A549 (cell line): ENCODE results near the gene PSMD9. TPM values are rescaled to one million over a fixed set of nuclear protein-coding genes. Genes with fewer than 3 reads are reported as not detected.

Experiments
- ATAC-seq, 2 experiments: fragments of 200-7000 bp in 1 of 2; fragments of >200 bp in 1 of 2; cut with Nextera tagmentation in 1 of 2; cut with Tn5 transposase in 1 of 2; 3 replicates each; pipeline versions ENCODE4 v1.8.0 to v1.9.1; 2018 to 2020; ENCODE audit warnings: mild to moderate bottlenecking in 1 of 2, moderate library complexity in 1 of 2
- CTCF ChIA-PET: fragments of 300-600 bp; sonication (Branson Sonifier 250); formaldehyde crosslinking; extraction: SDS; loops from one replicate; lab custom pipeline; 2021; ENCODE audit warnings: antibody characterized with exemption, inconsistent platforms; lab: Yijun Ruan, JAX
- POLR2A ChIA-PET: fragments of 350-600 bp; formaldehyde crosslinking; extraction: SDS; loops from one replicate; lab custom pipeline; 2021; ENCODE audit warnings: antibody characterized with exemption, inconsistent platforms; lab: Yijun Ruan, JAX
- DNase-seq, 2 experiments: peaks; one replicate each; pipeline versions ENCODE4 v3.0.0 to v3.0.0-alpha.2; 2011 to 2016; ENCODE audit warnings: low read depth in 1 of 2, low spot score in 1 of 2
- FAIRE-seq: peaks from 2 replicates; lab custom pipeline; 2011; peaks lifted over from hg19 to GRCh38; lab: Jason Lieb, UNC
- H3K27ac ChIP-seq, 2 experiments: fragments of >200 bp; sonication (Bioruptor Twin); formaldehyde crosslinking; 3 replicates each; pipeline ENCODE4 v1.5.1; 2016 to 2017
- H3K4me1 ChIP-seq: fragments of >200 bp; sonication (Bioruptor Twin); formaldehyde crosslinking; 3 replicates; pipeline ENCODE4 v1.6.1; 2016
- H3K4me2 ChIP-seq: fragments of >200 bp; sonication (Bioruptor Twin); formaldehyde crosslinking; 3 replicates; pipeline ENCODE4 v1.6.1; 2016
- H3K4me3 ChIP-seq: fragments of >200 bp; sonication (Bioruptor Twin); formaldehyde crosslinking; 3 replicates; pipeline ENCODE4 v1.5.1; 2016
- H3K9me3 ChIP-seq: fragments of >200 bp; sonication (Bioruptor Twin); formaldehyde crosslinking; 3 replicates; pipeline ENCODE4 v1.6.1; 2016
- ATOH8 ChIP-seq: fragments of 250-450 bp; sonication (Bioruptor Pico); IDR thresholded peaks from 2 replicates; pipeline ENCODE4 v1.5.0; 2020; ENCODE audit warnings: low read depth, mild to moderate bottlenecking, moderate library complexity
- BCL3 ChIP-seq: fragments of >200 bp; sonication (Bioruptor Twin); formaldehyde crosslinking; IDR thresholded peaks from 3 replicates; pipeline ENCODE4 v1.6.1; 2016
- BHLHE40 ChIP-seq: IDR thresholded peaks from 2 replicates; pipeline ENCODE4 v1.6.1; 2012; ENCODE audit warnings: low read depth, low read length, inconsistent platforms
- CHD4 ChIP-seq: fragments of 200-600 bp; sonication (generic); IDR thresholded peaks from 2 replicates; pipeline ENCODE4 v1.6.1; 2016; ENCODE audit warnings: antibody characterized with exemption, mild to moderate bottlenecking, borderline replicate concordance
- CTCF ChIP-seq: fragments of >200 bp; sonication (Bioruptor Twin); formaldehyde crosslinking; IDR thresholded peaks from 3 replicates; pipeline ENCODE4 v1.5.1; 2016
- E2F6 ChIP-seq: IDR thresholded peaks from 2 replicates; pipeline ENCODE4 v1.6.1; 2012; ENCODE audit warnings: low read depth, borderline replicate concordance
- ESRRA ChIP-seq: fragments of 150-350 bp; IDR thresholded peaks from 2 replicates; pipeline ENCODE4 v1.6.1; 2014; ENCODE audit warnings: mild to moderate bottlenecking, low read length, borderline replicate concordance
- FOSL2 ChIP-seq, 2 experiments: fragments of 450-650 bp in 1 of 2; fragments of >200 bp in 1 of 2; sonication (Bioruptor Twin) in 1 of 2; formaldehyde crosslinking; IDR thresholded peaks; 2 replicates each; pipeline versions ENCODE4 v1.5.0 to v1.6.1; 2016 to 2020; ENCODE audit warnings: mild to moderate bottlenecking in 1 of 2, moderate library complexity in 1 of 2
- FOXS1 ChIP-seq: fragments of 250-450 bp; sonication (Bioruptor Pico); IDR thresholded peaks from 2 replicates; pipeline ENCODE4 v1.5.0; 2020; ENCODE audit warnings: mild to moderate bottlenecking, moderate library complexity
- HDAC2 ChIP-seq: fragments of 200-600 bp; sonication (generic); IDR thresholded peaks from 2 replicates; pipeline ENCODE4 v1.6.1; 2016
- HES2 ChIP-seq: fragments of >200 bp; sonication (Bioruptor Twin); formaldehyde crosslinking; IDR thresholded peaks from 2 replicates; pipeline ENCODE4 v1.6.1; 2016
- HMGXB4 ChIP-seq: fragments of 250-450 bp; sonication (Bioruptor Pico); IDR thresholded peaks from 2 replicates; pipeline ENCODE4 v1.5.0; 2021; ENCODE audit warnings: mild to moderate bottlenecking, moderate library complexity, borderline replicate concordance
- HOXA7 ChIP-seq: fragments of 250-450 bp; sonication (Bioruptor Pico); IDR thresholded peaks from 2 replicates; pipeline ENCODE4 v1.5.0; 2020; ENCODE audit warnings: mild to moderate bottlenecking, moderate library complexity
- HOXB5 ChIP-seq: fragments of 250-450 bp; sonication (Bioruptor Pico); IDR thresholded peaks from 2 replicates; pipeline ENCODE4 v1.5.0; 2020; ENCODE audit warnings: mild to moderate bottlenecking, moderate library complexity
- KDM1A ChIP-seq: fragments of 200-600 bp; sonication (generic); IDR thresholded peaks from 2 replicates; pipeline ENCODE4 v1.6.1; 2016; ENCODE audit warnings: low read depth, mild to moderate bottlenecking
- KDM5A ChIP-seq: fragments of 200-600 bp; sonication (generic); IDR thresholded peaks from 2 replicates; pipeline ENCODE4 v1.6.1; 2016; ENCODE audit warnings: antibody characterized with exemption, mild to moderate bottlenecking
- MAZ ChIP-seq: fragments of 150-350 bp; IDR thresholded peaks from 2 replicates; pipeline ENCODE4 v1.6.1; 2014; ENCODE audit warnings: antibody characterized with exemption, low read depth, low read length, borderline replicate concordance
- MYC ChIP-seq: IDR thresholded peaks from 2 replicates; pipeline ENCODE4 v1.6.1; 2012; ENCODE audit warnings: mild to moderate bottlenecking, inconsistent platforms, low read length, improper control_type of control experiment, borderline replicate concordance
- NR3C1 ChIP-seq: fragments of >200 bp; sonication (Bioruptor Twin); formaldehyde crosslinking; IDR thresholded peaks from 3 replicates; pipeline ENCODE4 v1.6.1; 2017
- PBX3 ChIP-seq: IDR thresholded peaks from 2 replicates; pipeline ENCODE4 v1.6.1; 2012
- POLR2A ChIP-seq: IDR thresholded peaks from 2 replicates; pipeline ENCODE4 v1.6.1; 2012; ENCODE audit warnings: mild to moderate bottlenecking, low read length
- RAD21 ChIP-seq, 2 experiments: fragments of >200 bp in 1 of 2; sonication (Bioruptor Twin) in 1 of 2; formaldehyde crosslinking in 1 of 2; IDR thresholded peaks in 1 of 2; conservative IDR thresholded peaks in 1 of 2; 2 replicates in 1 of 2; 3 replicates in 1 of 2; pipeline ENCODE4 v1.6.1; 2012 to 2018; ENCODE audit warnings: inconsistent platforms in 1 of 2
- RARB ChIP-seq: fragments of 250-450 bp; sonication (Bioruptor Pico); IDR thresholded peaks from 2 replicates; pipeline ENCODE4 v1.8.0; 2021; ENCODE audit warnings: mild to moderate bottlenecking, moderate library complexity
- RCOR1 ChIP-seq: fragments of 150-350 bp; IDR thresholded peaks from 2 replicates; pipeline ENCODE4 v1.6.1; 2014; ENCODE audit warnings: antibody characterized with exemption, low read length, low read depth
- RFX5 ChIP-seq: fragments of 450-650 bp; IDR thresholded peaks from 2 replicates; pipeline ENCODE4 v1.7.1; 2014; ENCODE audit warnings: antibody characterized with exemption, mild to moderate bottlenecking, moderate library complexity
- RNF2 ChIP-seq: fragments of 200-600 bp; sonication (generic); IDR thresholded peaks from 2 replicates; pipeline ENCODE4 v1.6.1; 2016; ENCODE audit warnings: low read depth, mild to moderate bottlenecking, antibody characterized with exemption, moderate library complexity, borderline replicate concordance
- SMC3 ChIP-seq: fragments of >200 bp; sonication (Bioruptor Twin); formaldehyde crosslinking; IDR thresholded peaks from 3 replicates; pipeline ENCODE4 v1.6.1; 2018; ENCODE audit warnings: inconsistent platforms
- TFCP2L1 ChIP-seq: fragments of 250-450 bp; sonication (Bioruptor Pico); IDR thresholded peaks from 2 replicates; pipeline ENCODE4 v1.5.0; 2021; ENCODE audit warnings: mild to moderate bottlenecking
- ZFP36 ChIP-seq: fragments of 450-650 bp; IDR thresholded peaks from 2 replicates; pipeline ENCODE4 v1.6.1; 2014; ENCODE audit warnings: borderline replicate concordance; ENCODE audit not compliant: partially characterized antibody
- ZSCAN20 ChIP-seq: fragments of 250-450 bp; sonication (Bioruptor Pico); IDR thresholded peaks from 2 replicates; pipeline ENCODE4 v1.8.0; 2022; ENCODE audit warnings: mild to moderate bottlenecking, moderate library complexity
- WGBS: methylation state at CpG from one replicate; pipeline ENCODE4 v1.1.6; 2017; ENCODE audit errors: missing lambda C conversion rate; 5-methylcytosine and 5-hydroxymethylcytosine counted together
- polyA minus RNA-seq: library from RNA; depleted of rRNA, polyadenylated mRNA; stranded (reverse); fragments of >200 nt; gene quantifications from 2 replicates; pipeline ENCODE4 v1.2.3, GENCODE V29; 2011; rRNA and poly(A)+ RNA removed
- polyA plus RNA-seq, 4 experiments: library from polyadenylated mRNA; depleted of rRNA in 3 of 4; stranded (reverse); fragments of >200 nt; fragmentation: RNase III in 1 of 4; extraction: RNeasy Plus Mini Kit Qiagen cat#74134 plus additional on column Dnase treatment in 1 of 4; gene quantifications; 2 replicates in 3 of 4; 3 replicates in 1 of 4; pipeline ENCODE4 v1.2.3, GENCODE V29; 2011 to 2017

Gene PSMD9
- polyA plus RNA-seq (2011; rRNA removed) (81.4 and 89.3 TPM in 2 replicates), polyA plus RNA-seq (2017; fragmentation: RNase III; extraction: RNeasy Plus Mini Kit Qiagen cat#74134 plus additional on column Dnase treatment) (147 to 164 TPM (median 154 TPM) in 3 replicates), polyA minus RNA-seq (32.1 and 48.0 TPM in 2 replicates)
- polyA plus RNA-seq (2012; cell fraction: cytosol; rRNA removed), result 215 and 228 TPM in 2 replicates
- 141 and 143 TPM in 2 replicates for polyA plus RNA-seq (2012; cell fraction: nucleus; rRNA removed)

GRCh38 chr12:121888478-121889273 lies at the start of gene PSMD9:
PSMD9 (plus strand) TSS chr12:121888790; CDS start chr12:121888857, 67 bp downstream.
- WGBS, result under 1% methylated on average over 51 of the region's 67 CpGs
- TF ChIP-seq ZSCAN20 (CRISPR knock-in tag) (no peak), POLR2A (peak; percentile 72), PBX3 (peak; percentile 48), HMGXB4 (CRISPR knock-in tag) (0 out of 2 replicates have a peak, but pooled peaks have one; percentile 33), MAZ (no peak), HOXB5 (CRISPR knock-in tag) (peak; percentile 42; the same call in 1 of the 2 replicates), FOXS1 (CRISPR knock-in tag) (no peak; the same call in none of the 2 replicates), E2F6 (peak; percentile 94), KDM5A (0 out of 2 replicates have a peak, but pooled peaks have one; percentile 36), RFX5 (no peak), MYC (peak; percentile 99), HDAC2 (0 out of 2 replicates have a peak, but pooled peaks have one; percentile 1), BHLHE40 (peak; percentile 90), CHD4 (no peak), ZFP36 (peak; percentile 77), TFCP2L1 (CRISPR knock-in tag) (0 out of 2 replicates have a peak, but pooled peaks have one; percentile 12), CTCF (peak; percentile 65), RNF2 (no peak), BCL3 (peak; percentile 73; the same call in 2 of the 3 replicates), SMC3 (peak; percentile 47), RCOR1 (no peak), NR3C1 (no peak), FOSL2 (IDR thresholded peaks at IDR 0.05) (peak; percentile 23; the same call in 1 of the 2 replicates), FOSL2 (CRISPR knock-in tag; IDR thresholded peaks at IDR 0.05) (peak; percentile 93), RARB (CRISPR knock-in tag) (no peak), HOXA7 (CRISPR knock-in tag) (no peak), HES2 (no peak), KDM1A (peak; percentile 75), ESRRA (no peak), ATOH8 (CRISPR knock-in tag) (no peak; the same call in 1 of the 2 replicates), RAD21 (conservative IDR thresholded peaks at IDR 0.05 in 1 of 2, IDR thresholded peaks at IDR 0.05 in 1 of 2) (peak; percentile 68 to 76; a peak in 4 of 5 replicates)

More at GRCh38 chr12:121888478-121889273, at the start of gene PSMD9:
- POLR2A ChIA-PET, result interaction anchor here (0.6 to 2.4 kb wide), 11 partner anchors 17 to 133 kb away, joined by 3 to 20 read pairs (median 5); partner anchors contain the start of gene BCL7A
- Histone ChIP-seq H3K27ac (peak within 1 kb of the TSS; percentile 86 to 92), H3K4me1 (peaks cover 22% of the 10 kb centered on the region), H3K4me3 (peak within 1 kb of the TSS; percentile 69), H3K4me2 (peak within 1 kb of the TSS; percentile 95), H3K9me3 (no peaks in the 10 kb centered on the region)
- ATAC-seq (peak; percentile 96 to 97), DNase-seq (peak; percentile 97 to 99), FAIRE-seq (peak; percentile 39)
- CTCF ChIA-PET, result interaction anchor here (0.6 to 9.1 kb wide), 34 partner anchors 9 to 121 kb away, joined by 3 to 195 read pairs (median 4); partner anchors contain the start of gene RHOF
